Upper lobe of left lung (tissue), 6 donors: ENCODE data around the gene RADX. TPM values are rescaled to one million over a fixed set of nuclear protein-coding genes. Genes with fewer than 3 reads are reported as not detected.
"Not testable (repeated sequence)": the region's sequence is repeated elsewhere in the genome, so short reads cannot be mapped to it uniquely, and the experiment has no call there.

Experiments used
- ATAC-seq, 2 donors: fragments of 200-7000 bp; cut with Tn5 transposase; one replicate each; pipeline ENCODE4 v1.9.1; 2022; ENCODE audit warnings: mild to moderate bottlenecking in 2 of 2, moderate library complexity in 2 of 2; ENCODE audit not compliant: low FRiP score in 2 of 2
- DNase-seq, 2 donors: peaks; one replicate each; pipeline ENCODE4 v3.0.0-alpha.2; 2019 to 2020
- H3K27ac ChIP-seq, 4 donors: fragments of 200-600 bp; sonication (generic); one replicate each; pipeline ENCODE4 v1.5.1; 2016 to 2019
- H3K27me3 ChIP-seq, 4 donors: fragments of 200-600 bp; sonication (generic); one replicate each; pipeline ENCODE4 v1.5.1; 2017 to 2019
- H3K36me3 ChIP-seq, 4 donors: fragments of 200-600 bp; sonication (generic); one replicate each; pipeline ENCODE4 v1.5.1; 2016 to 2019
- H3K4me1 ChIP-seq, 4 donors: fragments of 200-600 bp; sonication (generic); one replicate each; pipeline ENCODE4 v1.5.1; 2018 to 2019
- H3K4me3 ChIP-seq, 4 donors: fragments of 200-600 bp; sonication (generic); one replicate each; pipeline ENCODE4 v1.5.1; 2017 to 2019; ENCODE audit warnings: mild to moderate bottlenecking in 2 of 4, moderate library complexity in 1 of 4
- H3K9me3 ChIP-seq, 4 donors: fragments of 200-600 bp; sonication (generic); one replicate each; pipeline ENCODE4 v1.5.1; 2018 to 2019
- CTCF ChIP-seq, 6 experiments: fragments of 450-650 bp in 4 of 6; fragments of 200-600 bp in 2 of 6; sonication (generic) in 2 of 6; IDR thresholded peaks; one replicate each; pipeline ENCODE4 v1.5.1; 2016 to 2019; ENCODE audit warnings: antibody characterized with exemption in 6 of 6
- EP300 ChIP-seq, 4 donors: sonication (generic); formaldehyde crosslinking; IDR thresholded peaks; one replicate each; pipeline ENCODE4 v1.5.1; 2017; ENCODE audit warnings: antibody characterized with exemption in 4 of 4, control low read depth in 2 of 4
- POLR2A ChIP-seq, 4 donors: fragments of 450-650 bp; IDR thresholded peaks; one replicate each; pipeline ENCODE4 v1.5.1; 2016 to 2017; ENCODE audit warnings: antibody characterized with exemption in 4 of 4, mild to moderate bottlenecking in 2 of 4
- POLR2AphosphoS5 ChIP-seq, 2 donors: sonication (generic); formaldehyde crosslinking; IDR thresholded peaks; one replicate each; pipeline ENCODE4 v1.5.1; 2017; ENCODE audit warnings: antibody characterized with exemption in 2 of 2
- WGBS, 2 donors: methylation state at CpG; one replicate each; pipeline ENCODE4 v1.1.5; 2017 to 2018; 5-methylcytosine and 5-hydroxymethylcytosine counted together
- total RNA-seq, 6 donors: library from RNA; depleted of rRNA in 4 of 6; stranded (reverse); fragments of >200 nt in 4 of 6; gene quantifications; one replicate each; pipeline versions ENCODE4 v1.1.0 to v1.2.1, GENCODE V29; 2016 to 2021
- donor health status: DM: no; HTN: no; CAD: no; lungs with moderate emphysema.
- donor health status: DM: no; HTN: yes; CAD: no; lungs with severe emphysema.

The RADX gene
- total RNA-seq, 6 donors from 2014 or later = 1.9 to 21.9 (median 7.5) TPM

GRCh38 chrX:106621836-106622235 lies 10.1 kb downstream of the RADX start:
- ATAC-seq = no peak
- DNase-seq = no peak
- Histone ChIP-seq H3K27me3 (no peaks in the 10 kb centered on the region), H3K27ac (no peak overlapping the region), H3K4me3 (no peak overlapping the region), H3K9me3 (no peaks in the 10 kb centered on the region), H3K36me3 (no peaks in the 10 kb centered on the region), H3K4me1 (no peaks in the 10 kb centered on the region)
- 83 to 88% methylated on average over 2 of the region's 2 CpGs for WGBS, 2 donors
- TF ChIP-seq CTCF (IDR thresholded peaks at IDR 0.05) = no peak
- TF ChIP-seq EP300 (IDR thresholded peaks at IDR 0.05) = no peak
- no peak for TF ChIP-seq POLR2A (IDR thresholded peaks at IDR 0.05)
- no peak for TF ChIP-seq POLR2AphosphoS5 (IDR thresholded peaks at IDR 0.05)

- Histone ChIP-seq H3K9me3 (no peaks in the 10 kb centered on the region), H3K27me3 (no peaks in the 10 kb centered on the region), H3K27ac (no peak overlapping the region), H3K4me1 (no peaks in the 10 kb centered on the region), H3K4me3 (no peak overlapping the region), H3K36me3 (no peaks in the 10 kb centered on the region)
- no peak for DNase-seq
- TF ChIP-seq POLR2AphosphoS5 (IDR thresholded peaks at IDR 0.05) = no peak
- TF ChIP-seq CTCF (IDR thresholded peaks at IDR 0.05) = no peak
- TF ChIP-seq POLR2A (IDR thresholded peaks at IDR 0.05) = no peak
- no peak for TF ChIP-seq EP300 (IDR thresholded peaks at IDR 0.05)
- ATAC-seq = no peak
Observed at GRCh38 chrX:106626789-106627188, 15.0 kb downstream of the RADX start.

- no peak overlapping the region for H3K27ac ChIP-seq
- no peaks in the 10 kb centered on the region for H3K4me1 ChIP-seq
- no peak overlapping the region for H3K4me3 ChIP-seq
- ATAC-seq (no peak), DNase-seq (no peak)
- H3K27me3 ChIP-seq = no peaks in the 10 kb centered on the region
- no peaks in the 10 kb centered on the region for H3K9me3 ChIP-seq
- no peak for TF ChIP-seq CTCF (IDR thresholded peaks at IDR 0.05)
- TF ChIP-seq POLR2AphosphoS5 (IDR thresholded peaks at IDR 0.05) = no peak
- TF ChIP-seq POLR2A (IDR thresholded peaks at IDR 0.05) = no peak
- TF ChIP-seq EP300 (IDR thresholded peaks at IDR 0.05) = no peak
- H3K36me3 ChIP-seq = no peaks in the 10 kb centered on the region
Observed at GRCh38 chrX:106631615-106632014, 19.8 kb downstream of the RADX start.

- WGBS, 2 donors = 53 to 57% methylated on average over 1 of the region's 1 CpG
- Histone ChIP-seq H3K27ac (no peak overlapping the region), H3K27me3 (no peaks in the 10 kb centered on the region), H3K36me3 (no peaks in the 10 kb centered on the region), H3K4me1 (no peaks in the 10 kb centered on the region), H3K9me3 (no peaks in the 10 kb centered on the region), H3K4me3 (no peak overlapping the region)
- DNase-seq (no peak), ATAC-seq (no peak)
- TF ChIP-seq POLR2A (IDR thresholded peaks at IDR 0.05) (no peak), CTCF (IDR thresholded peaks at IDR 0.05) (no peak), EP300 (IDR thresholded peaks at IDR 0.05) (no peak), POLR2AphosphoS5 (IDR thresholded peaks at IDR 0.05) (no peak)
Observed at GRCh38 chrX:106649523-106650428, 38.0 kb downstream of the RADX start.

- H3K27ac ChIP-seq, ATAC-seq, DNase-seq, H3K27me3 ChIP-seq, H3K36me3 ChIP-seq, H3K9me3 ChIP-seq, H3K4me1 ChIP-seq, H3K4me3 ChIP-seq: not testable (repeated sequence)
- WGBS, 2 donors = 74 to 97% methylated on average over 2 of the region's 2 CpGs
Observed at GRCh38 chrX:106653625-106654024, 41.8 kb downstream of the RADX start.
